Spleen (tissue), 7 donors: ENCODE results near the gene EP400.

Experiments
- CTCF ChIP-seq, 11 experiments: fragments of 200-600 bp in 7 of 11; fragments of 450-650 bp in 4 of 11; sonication (generic) in 4 of 11; IDR thresholded peaks in 8 of 11; conservative IDR thresholded peaks in 3 of 11; 1 replicate in 7 of 11; 2 replicates in 4 of 11; pipeline versions ENCODE4 v1.4.0 to v1.8.0; 2016 to 2021; ENCODE audit warnings: antibody characterized with exemption in 11 of 11, inconsistent platforms in 4 of 11, mild to moderate bottlenecking in 1 of 11
- POLR2A ChIP-seq, 3 donors: fragments of 450-650 bp; IDR thresholded peaks; one replicate each; pipeline ENCODE4 v1.5.1; 2017; ENCODE audit warnings: antibody characterized with exemption in 3 of 3, mild to moderate bottlenecking in 1 of 3
- donor health status: DM: no; HTN: no; CAD: no; lungs with moderate emphysema.
- donor health status: DM: no; HTN: no; CAD: no.
- donor health status: DM: no; HTN: no; CAD: no.

DNA sequence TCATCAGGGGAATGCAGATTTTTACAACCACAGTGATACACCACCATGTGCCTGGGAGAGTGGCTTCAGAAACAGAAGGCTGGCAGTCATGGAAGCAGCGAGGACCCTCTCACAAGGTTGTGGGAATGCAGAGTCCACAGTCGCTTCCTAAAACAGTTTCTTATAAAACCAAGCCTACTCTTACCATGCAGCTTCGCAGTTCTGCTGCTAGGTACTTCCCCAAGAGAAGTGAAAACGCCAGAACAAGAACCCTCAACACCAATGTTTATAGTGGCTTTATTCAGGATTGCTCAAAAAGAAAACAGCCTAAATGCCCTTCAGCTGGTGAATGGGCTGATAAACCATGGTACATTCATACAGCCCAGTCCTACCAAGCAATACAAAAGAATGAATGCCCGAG, 107.2 kb downstream of the EP400 start:
- TF ChIP-seq CTCF (IDR thresholded peaks at IDR 0.05 in 8 of 11, conservative IDR thresholded peaks at IDR 0.05 in 3 of 11) (no peak), POLR2A (IDR thresholded peaks at IDR 0.05) (no peak)
